HepG2 (cell line): Measurements from ENCODE around the gene CSRP3. TPM values are rescaled to one million over a fixed set of nuclear protein-coding genes. Genes with fewer than 3 reads are reported as not detected.

ENCODE experiments used
- ATF2 ChIP-seq: sonication (generic); formaldehyde crosslinking; IDR thresholded peaks from 2 replicates; pipeline ENCODE4 v1.4.0; 2020; ENCODE audit warnings: missing genetic modification reagents
- BCL6 ChIP-seq: IDR thresholded peaks from 2 replicates; pipeline ENCODE4 v1.6.1; 2016; ENCODE audit warnings: missing genetic modification reagents, missing compliant biosample characterization
- MATR3 ChIP-seq: sonication (generic); formaldehyde crosslinking; IDR thresholded peaks from 2 replicates; pipeline ENCODE4 v1.4.0; 2020; ENCODE audit warnings: missing genetic modification reagents
- PAXIP1 ChIP-seq: sonication (generic); formaldehyde crosslinking; conservative IDR thresholded peaks from 2 replicates; pipeline ENCODE4 v1.4.0; 2020; ENCODE audit warnings: mild to moderate bottlenecking, missing genetic modification reagents, moderate library complexity
- PITX1 ChIP-seq: sonication (generic); formaldehyde crosslinking; IDR thresholded peaks from 2 replicates; pipeline ENCODE4 v1.5.1; 2020; ENCODE audit warnings: mild to moderate bottlenecking, missing genetic modification reagents
- RARG ChIP-seq: sonication (generic); formaldehyde crosslinking; IDR thresholded peaks from 2 replicates; pipeline ENCODE4 v1.4.0; 2020; ENCODE audit warnings: low read depth, mild to moderate bottlenecking, missing genetic modification reagents
- REPIN1 ChIP-seq: sonication (generic); formaldehyde crosslinking; IDR thresholded peaks from 2 replicates; pipeline ENCODE4 v1.8.0; 2022; ENCODE audit warnings: missing genetic modification reagents, low read depth, mild to moderate bottlenecking, borderline replicate concordance
- SNAPC4 ChIP-seq: sonication (generic); formaldehyde crosslinking; IDR thresholded peaks from 2 replicates; pipeline ENCODE4 v1.4.0; 2020; ENCODE audit warnings: mild to moderate bottlenecking, missing genetic modification reagents
- SP5 ChIP-seq: IDR thresholded peaks from 2 replicates; pipeline ENCODE4 v1.6.1; 2016; ENCODE audit warnings: low read depth, borderline replicate concordance
- ZNF337 ChIP-seq: sonication (generic); formaldehyde crosslinking; IDR thresholded peaks from 2 replicates; pipeline ENCODE4 v1.5.1; 2020; ENCODE audit warnings: missing genetic modification reagents, low read depth, mild to moderate bottlenecking, borderline replicate concordance
- ZNF609 ChIP-seq: sonication (generic); formaldehyde crosslinking; IDR thresholded peaks from 2 replicates; pipeline ENCODE4 v1.4.0; 2020; ENCODE audit warnings: mild to moderate bottlenecking, missing genetic modification reagents, borderline replicate concordance
- ZSCAN20 ChIP-seq: sonication (generic); formaldehyde crosslinking; IDR thresholded peaks from 2 replicates; pipeline ENCODE4 v1.4.0; 2020; ENCODE audit warnings: missing genetic modification reagents, mild to moderate bottlenecking, borderline replicate concordance
- polyA plus RNA-seq, 8 experiments: library from polyadenylated mRNA; depleted of rRNA in 3 of 8; stranded (reverse) in 7 of 8; unstranded in 1 of 8; fragments of >200 nt; fragmentation: Illumina TruSeq in 4 of 8; extraction: Trizol in 4 of 8; gene quantifications; 2 replicates each; pipeline versions ENCODE4 v1.2.1 to v1.2.3, GENCODE V29; 2011 to 2016; ENCODE audit warnings: low read depth in 4 of 8, missing spikeins in 1 of 8, mixed read lengths in 1 of 8; ENCODE audit not compliant: insufficient read depth in 1 of 8
- total RNA-seq, 5 experiments: library from RNA; depleted of rRNA; stranded (reverse); fragments of >200 nt; fragmentation: Illumina TruSeq; extraction: Trizol; gene quantifications; 2 replicates each; pipeline ENCODE4 v1.2.3, GENCODE V29; 2016; ENCODE audit warnings: low read depth in 1 of 5

CSRP3 gene
- total and polyA plus RNA-seq, 2 of the 13 experiments (the other 11 are each of a cell fraction or from before 2014, with no cell fraction given) = not detected

- TF ChIP-seq PAXIP1 (CRISPR knock-in tag) (peak; percentile 36; the same call in 1 of the 2 replicates), ATF2 (CRISPR knock-in tag) (no peak), RARG (CRISPR knock-in tag) (no peak), REPIN1 (no peak), ZSCAN20 (CRISPR knock-in tag) (no peak), PITX1 (0 out of 2 replicates have a peak, but pooled peaks have one; percentile 13), BCL6 (0 out of 2 replicates have a peak, but pooled peaks have one; percentile 16), SNAPC4 (CRISPR knock-in tag) (no peak), SP5 (CRISPR knock-in tag) (peak; percentile 50; the same call in 1 of the 2 replicates), MATR3 (CRISPR knock-in tag) (no peak), ZNF337 (CRISPR knock-in tag) (no peak), ZNF609 (CRISPR knock-in tag) (no peak)
Observed at GRCh38 chr11:19237813-19238212, 36.0 kb upstream of the CSRP3 start (continued).
